Breast epithelium (tissue), 4 donors: ENCODE measurements around the gene RB1. TPM values are rescaled to one million over a fixed set of nuclear protein-coding genes. Genes with fewer than 3 reads are reported as not detected.

Source experiments
- DNase-seq, 2 donors: peaks; one replicate each; pipeline ENCODE4 v3.0.0-alpha.2; 2019; ENCODE audit warnings: low spot score in 2 of 2
- H3K27ac ChIP-seq, 2 donors: fragments of 200-600 bp; sonication (generic) in 1 of 2; one replicate each; pipeline ENCODE4 v1.5.1; 2016 to 2019; ENCODE audit warnings: mild to moderate bottlenecking in 1 of 2
- H3K27me3 ChIP-seq, 2 donors: fragments of 200-600 bp; sonication (generic) in 1 of 2; one replicate each; pipeline versions ENCODE4 v1.5.1 to v1.6.0; 2017 to 2019; ENCODE audit warnings: control low read depth in 1 of 2, mild to moderate bottlenecking in 1 of 2
- H3K36me3 ChIP-seq: fragments of 200-600 bp; one replicate; pipeline ENCODE4 v1.5.1; 2019
- H3K4me1 ChIP-seq, 2 donors: fragments of 200-600 bp; sonication (generic); one replicate each; pipeline ENCODE4 v1.5.1; 2016 to 2019; ENCODE audit warnings: control low read depth in 1 of 2
- H3K4me3 ChIP-seq, 3 donors: fragments of 200-600 bp; sonication (generic); 1 replicate in 2 of 3; 2 replicates in 1 of 3; pipeline ENCODE4 v1.5.1; 2016 to 2019; ENCODE audit warnings: mild to moderate bottlenecking in 3 of 3, moderate library complexity in 2 of 3
- H3K9me3 ChIP-seq, 2 donors: fragments of 200-600 bp; sonication (generic) in 1 of 2; one replicate each; pipeline ENCODE4 v1.5.1; 2016 to 2019; ENCODE audit warnings: control low read depth in 1 of 2
- POLR2A ChIP-seq: fragments of 450-650 bp; IDR thresholded peaks from one replicate; pipeline ENCODE4 v1.6.1; 2016; ENCODE audit warnings: antibody characterized with exemption, mild to moderate bottlenecking, moderate library complexity
- POLR2AphosphoS5 ChIP-seq, 3 donors: sonication (generic); formaldehyde crosslinking; IDR thresholded peaks; one replicate each; pipeline ENCODE4 v1.6.1; 2017; ENCODE audit warnings: antibody characterized with exemption in 3 of 3
- intact Hi-C: fragments of 100-400 bp; cut with DNase I; formaldehyde crosslinking; loops from one replicate; pipeline ENCODE4 v1.15.1; 2023; ENCODE audit warnings: low total_unique reads
- total RNA-seq, 3 donors: library from RNA; depleted of rRNA; stranded (reverse); fragments of >200 nt; gene quantifications; one replicate each; pipeline ENCODE4 v1.1.0, GENCODE V29; 2016
- TF ChIP-seq, protein P1 (sequence below), 3 donors: fragments of 450-650 bp; IDR thresholded peaks; one replicate each; pipeline ENCODE4 v1.5.1; 2016 to 2017; ENCODE audit warnings: antibody characterized with exemption in 3 of 3, mild to moderate bottlenecking in 3 of 3, moderate library complexity in 3 of 3

RB1 gene
- total RNA-seq, 3 donors from 2014 or later, result 24.0 to 45.2 (median 43.6) TPM

DNA sequence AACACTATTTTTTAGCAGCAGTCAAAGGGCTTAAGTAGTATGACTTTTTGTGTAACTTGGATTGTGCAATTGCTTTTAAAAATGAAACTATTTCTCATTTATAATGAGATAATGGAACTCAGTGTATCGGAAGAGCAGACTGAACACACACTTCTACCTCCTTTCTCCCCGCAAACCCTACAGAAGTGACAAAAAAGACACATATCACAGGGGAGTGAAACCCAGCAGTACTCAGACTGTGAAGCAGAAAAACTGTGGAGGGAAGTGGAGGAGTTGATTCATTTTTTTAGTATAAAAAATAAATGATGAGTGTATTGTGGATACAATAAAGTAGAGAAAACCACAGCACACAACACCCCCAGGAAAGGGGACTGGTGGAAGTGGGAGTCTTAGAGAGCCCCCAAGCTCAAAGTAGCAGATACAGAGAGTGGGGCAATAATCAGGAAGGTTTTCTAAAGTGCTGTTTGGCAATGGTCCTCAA is 99.6 kb downstream of the RB1 start:
- Histone ChIP-seq H3K36me3 (no peaks in the 10 kb centered on the region), H3K4me3 (peak overlapping the region; percentile 23 to 50 (median 27)), H3K9me3 (no peaks in the 10 kb centered on the region), H3K27me3 (no peaks in the 10 kb centered on the region), H3K27ac (peak overlapping the region; percentile 77 to 84), H3K4me1 (peaks cover 0 to 14% of the 10 kb centered on the region in 2 donors)
- no peak for DNase-seq
- TF ChIP-seq, protein P1, sequence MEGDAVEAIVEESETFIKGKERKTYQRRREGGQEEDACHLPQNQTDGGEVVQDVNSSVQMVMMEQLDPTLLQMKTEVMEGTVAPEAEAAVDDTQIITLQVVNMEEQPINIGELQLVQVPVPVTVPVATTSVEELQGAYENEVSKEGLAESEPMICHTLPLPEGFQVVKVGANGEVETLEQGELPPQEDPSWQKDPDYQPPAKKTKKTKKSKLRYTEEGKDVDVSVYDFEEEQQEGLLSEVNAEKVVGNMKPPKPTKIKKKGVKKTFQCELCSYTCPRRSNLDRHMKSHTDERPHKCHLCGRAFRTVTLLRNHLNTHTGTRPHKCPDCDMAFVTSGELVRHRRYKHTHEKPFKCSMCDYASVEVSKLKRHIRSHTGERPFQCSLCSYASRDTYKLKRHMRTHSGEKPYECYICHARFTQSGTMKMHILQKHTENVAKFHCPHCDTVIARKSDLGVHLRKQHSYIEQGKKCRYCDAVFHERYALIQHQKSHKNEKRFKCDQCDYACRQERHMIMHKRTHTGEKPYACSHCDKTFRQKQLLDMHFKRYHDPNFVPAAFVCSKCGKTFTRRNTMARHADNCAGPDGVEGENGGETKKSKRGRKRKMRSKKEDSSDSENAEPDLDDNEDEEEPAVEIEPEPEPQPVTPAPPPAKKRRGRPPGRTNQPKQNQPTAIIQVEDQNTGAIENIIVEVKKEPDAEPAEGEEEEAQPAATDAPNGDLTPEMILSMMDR (IDR thresholded peaks at IDR 0.05), result no peak
- peak in 2 of 3 donors; percentile 12 to 33 for TF ChIP-seq POLR2AphosphoS5 (IDR thresholded peaks at IDR 0.05)
- intact Hi-C loops, result no loop called here

DNA sequence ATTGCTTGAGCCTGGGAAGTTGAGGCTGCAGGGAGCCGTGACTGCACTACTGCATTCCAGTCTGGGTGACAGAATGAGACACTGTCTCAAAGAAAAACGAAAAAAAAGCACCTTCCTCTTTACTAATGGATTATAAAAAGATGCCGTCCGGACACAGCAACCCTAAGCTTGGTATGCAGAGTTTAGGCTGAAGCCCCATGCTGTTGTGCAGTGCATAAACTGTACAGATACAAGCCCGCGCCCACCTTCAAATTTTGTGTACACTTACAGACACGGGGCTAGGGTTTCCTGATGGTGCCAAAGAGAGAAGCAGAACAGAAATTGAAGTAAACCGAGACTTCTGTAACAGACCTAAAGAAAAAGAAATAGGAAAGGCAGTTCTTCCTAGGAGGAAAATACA is 100.4 kb downstream of the RB1 start:
- Histone ChIP-seq H3K27ac (peak overlapping the region; percentile 77 to 84), H3K4me1 (peaks cover 0 to 14% of the 10 kb centered on the region in 2 donors), H3K9me3 (no peaks in the 10 kb centered on the region), H3K4me3 (no peak overlapping the region), H3K27me3 (no peaks in the 10 kb centered on the region), H3K36me3 (no peaks in the 10 kb centered on the region)
- no peak for DNase-seq
- TF ChIP-seq, protein P1 (IDR thresholded peaks at IDR 0.05), result no peak
- TF ChIP-seq POLR2AphosphoS5 (IDR thresholded peaks at IDR 0.05) (no peak), POLR2A (no peak)
- intact Hi-C loops, result no loop called here

DNA sequence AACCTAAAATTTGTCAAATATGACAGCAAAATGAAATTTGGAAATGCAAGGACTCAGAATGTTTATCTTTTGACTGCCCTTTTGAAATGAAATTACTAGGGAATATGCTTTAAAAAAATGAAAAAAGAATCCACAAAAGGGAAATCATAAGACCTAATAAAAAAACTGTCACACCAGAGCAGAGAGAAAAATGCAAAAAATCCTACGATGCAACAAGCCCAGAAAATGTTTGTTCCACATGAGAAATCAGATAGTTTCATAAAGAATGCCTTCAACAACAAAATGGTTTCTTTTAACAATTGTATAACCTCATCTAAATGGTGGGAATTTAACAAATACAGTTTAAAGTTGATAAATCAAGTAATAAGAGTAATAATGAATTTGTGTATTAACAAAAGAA is 101.4 kb downstream of the RB1 start:
- Histone ChIP-seq H3K27ac (peak overlapping the region; percentile 16 to 84), H3K4me3 (peak overlapping the region in 1 of 3 donors; percentile 13), H3K4me1 (peaks cover 0 to 14% of the 10 kb centered on the region in 2 donors), H3K27me3 (no peaks in the 10 kb centered on the region), H3K9me3 (no peaks in the 10 kb centered on the region), H3K36me3 (no peaks in the 10 kb centered on the region)
- TF ChIP-seq POLR2AphosphoS5 (IDR thresholded peaks at IDR 0.05) (no peak), POLR2A (no peak)
- TF ChIP-seq, protein P1 (IDR thresholded peaks at IDR 0.05), result no peak
- no peak for DNase-seq
- intact Hi-C loops, result no loop called here

DNA sequence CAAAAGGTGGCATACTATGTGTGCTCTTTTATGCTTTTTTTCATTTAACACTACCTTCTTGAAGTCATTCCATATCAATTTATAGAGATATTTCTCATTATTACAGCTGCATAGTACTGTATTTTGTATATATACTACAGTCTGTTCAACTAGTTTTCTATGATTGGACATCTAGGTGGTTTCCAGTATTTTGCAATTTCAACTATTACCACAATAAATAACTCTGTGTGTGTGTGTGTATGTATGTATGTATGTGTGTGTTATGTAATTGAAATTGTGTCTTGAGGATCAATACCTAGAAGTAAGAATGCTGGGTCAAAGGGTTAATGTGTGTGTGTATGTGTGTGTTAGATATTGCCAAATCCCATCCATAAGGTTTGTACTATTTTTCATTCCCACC is 102.3 kb downstream of the RB1 start:
- Histone ChIP-seq H3K4me1 (peaks cover 0 to 6% of the 10 kb centered on the region in 2 donors), H3K27me3 (no peaks in the 10 kb centered on the region), H3K4me3 (no peak overlapping the region), H3K36me3 (no peaks in the 10 kb centered on the region), H3K9me3 (no peaks in the 10 kb centered on the region), H3K27ac (peak overlapping the region; percentile 45 to 84)
- DNase-seq, result no peak
- TF ChIP-seq, protein P1 (IDR thresholded peaks at IDR 0.05), result no peak
- TF ChIP-seq POLR2AphosphoS5 (IDR thresholded peaks at IDR 0.05) (no peak), POLR2A (no peak)
- intact Hi-C loops, result no loop called here

DNA sequence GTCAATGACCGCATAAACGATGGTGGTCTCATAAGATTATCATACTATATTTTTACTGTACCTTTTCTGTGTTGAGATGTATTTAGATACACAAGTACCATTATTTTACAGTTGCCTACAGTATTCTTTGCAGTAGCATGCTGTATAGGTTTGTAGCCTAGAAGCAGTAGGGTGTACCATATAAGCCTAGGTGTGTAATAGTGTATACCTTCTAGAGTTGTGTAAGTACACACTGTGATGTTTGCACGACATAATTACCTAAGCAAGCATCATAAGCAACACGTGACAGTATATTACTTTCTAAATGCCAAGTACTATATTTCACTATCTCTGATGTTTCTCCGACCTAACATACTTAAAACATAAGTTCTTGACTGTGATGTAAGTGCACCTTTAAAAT is 106.6 kb downstream of the RB1 start:
- Histone ChIP-seq H3K4me1 (no peaks in the 10 kb centered on the region), H3K27ac (peak overlapping the region; percentile 72 to 88), H3K4me3 (peak overlapping the region; percentile 47 to 70 (median 54)), H3K9me3 (no peaks in the 10 kb centered on the region), H3K36me3 (no peaks in the 10 kb centered on the region), H3K27me3 (no peaks in the 10 kb centered on the region)
- intact Hi-C loops, result no loop called here
- TF ChIP-seq POLR2AphosphoS5 (IDR thresholded peaks at IDR 0.05) (no peak), POLR2A (no peak)
- TF ChIP-seq, protein P1 (IDR thresholded peaks at IDR 0.05), result no peak
- no peak for DNase-seq
